SK-N-SH treated with all-trans-retinoic acid at 6 μM for 48 hours (cell line): ENCODE results near the gene PEX26.

Source experiments
- ARNTL ChIP-seq: fragments of 450-650 bp; formaldehyde crosslinking; IDR thresholded peaks from 2 replicates; pipeline ENCODE4 v1.5.0; 2020; ENCODE audit warnings: low read depth, mild to moderate bottlenecking, moderate library complexity, borderline replicate concordance
- CSDC2 ChIP-seq: fragments of 250-450 bp; sonication (Bioruptor Pico); IDR thresholded peaks from 2 replicates; pipeline ENCODE4 v1.5.0; 2020; ENCODE audit warnings: mild to moderate bottlenecking, moderate library complexity
- CSRNP3 ChIP-seq: fragments of 250-450 bp; sonication (Bioruptor Pico); IDR thresholded peaks from 2 replicates; pipeline ENCODE4 v1.5.1; 2021; ENCODE audit warnings: mild to moderate bottlenecking, moderate library complexity
- GLIS3 ChIP-seq: fragments of 250-450 bp; sonication (Bioruptor Pico); IDR thresholded peaks from 2 replicates; pipeline ENCODE4 v1.5.0; 2020; ENCODE audit warnings: mild to moderate bottlenecking, moderate library complexity
- PATZ1 ChIP-seq: fragments of 250-450 bp; sonication (Bioruptor Pico); IDR thresholded peaks from 2 replicates; pipeline ENCODE4 v1.8.0; 2020; ENCODE audit warnings: mild to moderate bottlenecking, moderate library complexity, borderline replicate concordance
- RARB ChIP-seq: fragments of 250-450 bp; sonication (Bioruptor Pico); IDR thresholded peaks from 2 replicates; pipeline ENCODE4 v1.8.0; 2021; ENCODE audit warnings: mild to moderate bottlenecking, moderate library complexity
- TCF4 ChIP-seq: fragments of 250-450 bp; sonication (Bioruptor Pico); IDR thresholded peaks from 2 replicates; pipeline ENCODE4 v1.8.0; 2021; ENCODE audit warnings: mild to moderate bottlenecking, moderate library complexity, borderline replicate concordance
- TOX ChIP-seq: fragments of 250-450 bp; sonication (Bioruptor Pico); IDR thresholded peaks from 2 replicates; pipeline ENCODE4 v1.8.0; 2021; ENCODE audit warnings: mild to moderate bottlenecking, moderate library complexity, borderline replicate concordance
- TSHZ2 ChIP-seq: fragments of 250-450 bp; sonication (Bioruptor Pico); IDR thresholded peaks from 2 replicates; pipeline ENCODE4 v1.5.0; 2020; ENCODE audit warnings: mild to moderate bottlenecking, moderate library complexity
- ZFP3 ChIP-seq: fragments of 250-450 bp; sonication (Bioruptor Pico); IDR thresholded peaks from 2 replicates; pipeline ENCODE4 v1.5.0; 2020; ENCODE audit warnings: mild to moderate bottlenecking, moderate library complexity
- ZNF565 ChIP-seq: fragments of 450-650 bp; formaldehyde crosslinking; conservative IDR thresholded peaks from 2 replicates; pipeline ENCODE4 v1.5.0; 2020; ENCODE audit warnings: low read depth, mild to moderate bottlenecking, moderate library complexity

- TF ChIP-seq RARB (CRISPR knock-in tag) (no peak), TOX (CRISPR knock-in tag) (no peak), TCF4 (no peak), CSDC2 (CRISPR knock-in tag) (no peak), ZFP3 (no peak), CSRNP3 (no peak), ZNF565 (no peak), TSHZ2 (CRISPR knock-in tag) (no peak), GLIS3 (no peak), PATZ1 (CRISPR knock-in tag) (no peak), ARNTL (CRISPR knock-in tag) (no peak)
These were observed 23.0 kb downstream of the PEX26 start for GRCh38 chr22:18100781-18101180.
